GM21526 (cell line): ENCODE data around the gene WWOX.

Experiments used
- ATAC-seq: cut with Tn5 transposase; IDR thresholded peaks from one replicate; pipeline ENCODE4 v1.9.1; 2021; ENCODE audit warnings: moderate library complexity; ENCODE audit not compliant: unreplicated experiment, low FRiP score

Gene WWOX

DNA sequence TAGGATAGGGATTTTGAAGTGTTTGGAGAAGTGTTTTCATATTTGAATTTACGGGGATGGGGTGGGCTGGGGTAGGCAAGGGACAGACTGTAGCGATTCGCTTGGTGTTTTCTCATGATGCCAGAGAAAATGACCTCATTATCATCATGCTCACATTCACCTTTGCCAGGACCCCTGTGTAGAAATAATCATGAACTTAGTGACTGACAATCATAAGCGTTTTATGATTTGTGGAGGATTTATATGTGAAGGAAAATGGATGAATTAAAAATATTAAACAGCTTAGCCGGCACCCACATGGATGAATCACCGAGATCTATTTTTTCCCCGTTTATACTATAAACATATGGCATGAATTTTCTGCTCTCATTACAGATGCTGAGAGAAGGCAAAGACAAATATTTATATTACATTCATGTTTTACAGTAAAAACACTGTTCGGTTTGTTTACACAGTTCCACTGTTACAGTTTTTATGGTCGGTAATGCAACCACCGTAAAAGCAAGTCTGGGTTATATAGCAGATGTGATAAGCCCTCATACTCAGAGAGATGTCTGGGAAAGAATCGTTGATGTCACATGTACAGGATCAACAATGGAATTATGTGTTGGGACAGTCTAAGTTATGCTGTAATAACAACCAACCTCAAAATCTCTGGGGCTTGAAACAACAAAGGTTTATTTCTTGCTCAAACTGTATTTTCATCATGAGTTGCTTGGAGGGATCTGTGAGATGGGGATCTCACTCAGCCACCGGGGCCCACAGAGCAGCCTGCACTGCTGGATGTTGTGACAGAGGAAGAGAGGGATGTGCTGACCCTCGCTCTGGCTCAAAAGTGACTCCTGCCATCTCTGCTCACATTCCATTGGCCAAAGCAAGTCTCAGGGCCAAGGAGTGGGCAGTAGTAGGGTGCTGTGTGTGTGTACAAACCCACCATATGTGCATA lies 85.1 kb downstream of the WWOX start:
- no peak for ATAC-seq

DNA sequence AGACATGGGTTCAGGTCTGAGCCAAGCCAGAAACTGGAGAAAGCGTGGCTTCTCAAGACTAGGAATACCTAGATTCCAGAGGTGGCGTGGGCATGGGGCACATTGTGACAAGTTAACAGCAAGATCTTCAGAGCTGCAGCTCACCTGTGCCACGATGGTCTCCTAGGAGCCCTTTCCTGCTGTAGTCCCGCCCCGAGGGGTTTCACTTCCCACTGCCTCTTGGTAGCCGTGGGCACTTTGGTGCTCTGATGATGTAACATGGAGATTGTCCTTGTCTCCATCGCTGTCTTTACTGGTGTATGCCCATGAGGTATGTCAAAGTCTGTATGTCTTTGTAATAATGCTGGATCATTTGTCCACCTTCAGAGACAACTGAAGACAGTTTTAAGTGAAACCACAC lies 89.7 kb downstream of the WWOX start:
- ATAC-seq = no peak

DNA sequence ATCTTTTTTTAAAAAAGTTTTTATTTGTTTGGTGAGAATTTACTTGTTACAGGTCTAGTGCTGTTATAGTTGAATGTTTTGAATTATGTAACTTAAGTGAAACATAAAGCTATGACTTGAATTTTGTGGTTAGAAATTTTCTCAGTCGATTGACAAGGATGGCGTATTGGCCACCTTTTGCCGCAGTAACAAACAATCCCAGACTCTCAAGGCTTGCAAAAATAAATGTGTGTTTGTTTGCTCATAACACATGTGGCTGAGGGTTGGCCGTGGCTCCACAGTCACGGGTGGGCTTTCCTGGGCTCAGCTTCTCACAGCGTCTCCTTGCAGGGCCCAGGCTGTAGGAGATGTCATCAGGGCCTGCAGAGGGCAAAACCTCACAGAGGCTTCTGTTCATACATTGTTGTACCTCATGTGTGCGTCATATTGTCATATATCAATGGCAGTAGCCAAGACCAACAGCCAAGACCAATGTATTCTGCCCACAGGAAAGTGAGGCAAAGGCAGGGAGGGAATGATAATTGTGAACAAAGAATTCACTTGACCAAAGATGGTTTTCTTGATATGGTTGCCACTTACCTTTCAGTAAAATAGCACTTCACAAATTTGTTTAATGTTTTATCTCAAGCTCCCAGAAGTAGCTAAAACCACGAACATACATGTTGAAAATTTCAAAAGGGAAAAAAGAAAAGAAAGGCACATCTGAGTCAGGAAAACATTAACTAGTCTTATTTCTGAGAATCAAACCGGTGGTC lies 93.5 kb downstream of the WWOX start:
- ATAC-seq = no peak

DNA sequence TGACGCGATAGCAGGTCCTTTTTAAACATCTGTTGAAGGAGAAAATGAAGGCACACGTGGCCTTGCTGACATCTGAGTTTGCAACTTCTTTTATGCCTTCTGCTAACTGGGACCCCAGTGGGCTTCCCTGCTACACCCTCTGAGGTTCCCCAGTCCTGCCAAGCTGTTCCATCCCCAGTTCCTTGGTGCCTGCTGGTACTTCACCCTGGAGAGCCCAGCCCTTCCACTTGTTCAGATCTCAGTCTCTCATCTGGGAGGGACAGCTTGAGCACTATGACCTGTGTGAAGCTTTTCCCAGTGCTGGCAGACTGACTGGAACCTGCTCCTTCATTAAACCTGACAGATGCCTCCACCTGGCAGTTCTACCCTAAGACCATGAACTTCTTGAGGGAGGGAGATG lies 95.5 kb downstream of the WWOX start:
- ATAC-seq = no peak

DNA sequence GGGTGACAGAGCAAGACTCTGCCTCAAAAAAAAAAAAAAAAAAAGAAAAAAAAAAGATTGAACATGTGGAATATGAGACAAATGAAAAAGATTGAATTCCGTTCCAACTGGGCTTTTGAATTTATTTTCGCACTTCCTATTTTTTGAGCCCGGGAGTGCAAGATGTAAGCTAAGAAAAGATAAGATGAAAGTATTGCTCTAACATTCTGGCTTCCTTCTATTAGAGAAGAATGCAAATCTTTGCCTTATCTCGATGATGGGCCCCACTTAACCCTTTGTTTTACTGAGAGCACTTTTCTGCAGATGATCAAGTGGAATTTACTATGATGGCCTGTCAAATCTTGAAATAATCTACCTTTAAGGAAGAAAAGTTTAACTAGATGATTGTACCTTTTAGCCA lies 96.3 kb downstream of the WWOX start:
- no peak for ATAC-seq

DNA sequence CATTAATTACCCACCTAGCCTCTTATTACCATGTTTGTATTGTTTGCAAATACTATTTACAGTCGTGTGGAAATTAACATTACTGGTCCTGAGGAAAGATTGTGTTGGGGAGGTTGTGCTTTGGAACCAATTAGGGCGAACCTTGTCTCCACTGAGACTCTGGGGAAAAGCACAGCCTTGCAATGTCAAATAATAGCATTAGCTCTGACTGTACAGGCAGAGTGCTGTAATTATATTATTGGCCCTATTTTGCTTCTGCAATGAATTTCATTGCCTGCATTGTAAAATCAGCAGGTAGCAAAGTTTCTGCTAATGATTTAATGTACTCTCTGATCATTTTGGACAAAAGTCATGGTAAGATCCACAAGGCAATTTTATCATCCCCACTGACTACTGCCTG lies 97.0 kb downstream of the WWOX start:
- no peak for ATAC-seq

DNA sequence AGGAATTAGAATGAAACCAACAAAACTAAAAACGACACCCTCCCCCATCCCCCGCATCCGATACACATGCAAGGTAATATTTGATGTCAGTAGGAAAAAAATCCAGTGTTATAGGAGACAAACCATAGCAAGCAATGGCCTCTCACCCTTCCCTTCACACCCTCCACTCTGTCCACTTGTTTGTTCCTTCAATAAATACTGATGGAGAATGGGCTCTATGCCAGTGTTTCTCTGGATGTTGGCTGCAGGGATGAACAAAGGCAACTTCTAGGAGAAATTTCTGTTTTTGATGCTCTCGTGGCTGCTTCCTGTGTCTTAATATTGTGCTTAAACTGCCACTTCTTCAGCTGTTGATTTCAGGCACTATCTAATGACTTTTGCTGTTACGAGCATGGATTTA lies 98.8 kb downstream of the WWOX start:
- ATAC-seq = no peak

DNA sequence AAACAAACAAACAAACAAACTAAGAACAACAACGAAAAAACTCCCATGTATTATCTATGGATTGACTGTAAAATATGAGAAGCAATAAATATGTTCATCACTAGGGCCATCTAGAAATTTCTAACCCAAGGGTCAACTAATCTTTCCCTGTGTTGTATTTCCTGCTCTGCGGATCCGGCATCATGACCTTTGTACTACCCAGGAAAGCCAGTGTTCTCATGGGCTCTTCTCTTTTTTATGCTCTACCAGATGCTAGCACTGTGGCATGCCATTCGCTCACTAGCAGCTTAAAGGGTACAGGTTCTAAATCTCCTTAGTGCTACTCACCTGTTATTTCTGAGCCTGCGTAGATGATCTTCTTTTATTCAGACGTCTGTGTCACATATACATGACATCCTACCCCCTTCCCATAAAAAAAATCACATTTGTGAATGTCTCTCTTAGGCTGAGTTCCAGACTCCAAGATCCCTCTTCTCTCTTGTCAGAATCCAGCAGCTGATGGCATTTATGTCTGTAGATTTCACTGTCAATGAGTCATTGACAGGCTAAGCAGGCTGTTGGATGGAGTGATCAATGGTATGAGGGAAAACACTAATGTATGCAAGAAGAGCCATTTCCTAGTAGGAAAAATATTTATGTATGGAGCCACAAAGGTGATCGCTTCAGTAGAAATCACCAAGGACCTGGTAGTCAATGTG lies 100.0 kb downstream of the WWOX start:
- ATAC-seq = no peak

DNA sequence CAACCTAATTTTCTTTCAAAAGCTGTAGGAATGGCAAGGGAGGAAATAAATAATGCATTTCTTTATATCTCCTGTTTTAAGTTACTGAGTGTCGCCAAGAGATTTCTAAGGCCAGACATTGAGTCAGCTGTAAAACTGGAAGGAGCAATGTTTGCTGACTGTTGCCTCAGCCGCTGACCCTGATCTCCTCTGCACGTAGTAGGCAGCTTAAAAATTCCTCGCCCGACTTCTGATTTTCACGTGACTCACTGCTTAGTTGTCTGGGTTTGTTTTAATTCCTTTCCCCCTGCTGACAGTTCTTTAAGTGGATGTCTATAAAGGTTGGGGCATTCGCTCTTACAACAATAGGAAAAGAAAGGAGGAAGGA lies 100.6 kb downstream of the WWOX start:
- ATAC-seq = no peak

DNA sequence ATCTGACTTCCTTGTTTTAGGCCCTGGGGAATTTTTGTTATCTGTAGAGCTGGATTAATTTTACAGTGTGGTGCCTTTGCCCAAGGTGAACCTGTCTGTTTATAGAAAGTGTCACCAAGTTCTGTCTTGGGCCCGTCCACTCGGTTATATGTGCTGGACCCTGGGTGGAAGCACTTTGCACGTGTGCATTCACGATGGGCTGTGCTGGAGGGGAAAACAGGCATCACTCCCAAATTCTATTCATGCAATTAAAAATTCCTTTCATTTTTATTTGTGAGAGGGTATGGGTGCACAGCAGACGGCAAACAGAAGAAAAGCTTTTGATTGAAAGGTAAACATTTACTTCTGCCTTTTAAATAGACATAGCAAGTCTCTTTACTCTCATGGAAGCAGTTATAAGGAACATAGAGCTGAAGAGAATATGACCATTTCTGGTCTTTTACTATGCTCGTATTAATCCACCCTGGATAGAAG lies 101.2 kb downstream of the WWOX start:
- ATAC-seq = no peak

DNA sequence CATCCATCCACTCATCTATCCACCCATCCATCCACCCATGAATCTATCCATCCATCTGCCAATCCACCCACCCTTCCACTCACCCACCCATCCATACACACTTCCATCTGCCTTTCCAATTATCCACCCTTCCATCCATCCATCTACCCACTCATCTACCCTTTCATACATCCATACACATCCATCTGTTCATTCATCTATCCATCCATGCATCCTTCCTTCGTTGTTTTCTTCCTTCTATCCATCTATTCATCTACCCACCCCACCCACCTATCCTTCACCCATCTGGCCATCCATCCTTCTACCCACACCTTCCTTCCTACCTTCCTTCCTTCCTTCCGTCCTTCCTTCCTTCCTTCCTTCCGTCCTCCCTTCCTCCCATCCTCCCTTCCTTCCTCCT lies 106.1 kb downstream of the WWOX start:
- ATAC-seq = no peak

DNA sequence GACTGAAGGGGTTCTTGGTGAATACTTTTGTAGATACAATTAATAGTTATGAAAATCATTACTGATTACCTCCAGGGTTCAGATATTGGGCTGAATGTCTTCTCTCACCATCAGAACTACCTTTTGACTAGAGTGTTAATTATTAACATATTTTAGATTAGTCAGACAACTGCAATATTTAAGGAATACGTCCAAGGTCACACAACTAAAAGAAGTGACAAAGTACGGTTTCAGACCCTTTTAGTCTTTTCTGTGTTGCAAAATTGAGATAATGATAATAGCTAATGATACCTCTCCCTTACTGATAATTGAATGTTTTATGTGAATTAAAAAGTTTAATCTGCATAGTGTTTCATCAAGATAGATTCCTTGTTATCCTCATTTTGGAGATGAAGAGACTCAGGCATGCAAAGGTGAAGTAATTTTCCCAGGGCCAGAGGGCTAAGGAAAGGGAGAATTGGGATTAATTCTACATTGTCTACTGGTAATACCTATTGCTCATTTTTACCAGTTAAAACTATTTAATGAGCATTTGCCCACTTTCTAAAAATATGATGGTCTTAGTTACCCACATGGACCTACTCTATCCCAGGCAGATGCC lies 107.3 kb downstream of the WWOX start:
- no peak for ATAC-seq

DNA sequence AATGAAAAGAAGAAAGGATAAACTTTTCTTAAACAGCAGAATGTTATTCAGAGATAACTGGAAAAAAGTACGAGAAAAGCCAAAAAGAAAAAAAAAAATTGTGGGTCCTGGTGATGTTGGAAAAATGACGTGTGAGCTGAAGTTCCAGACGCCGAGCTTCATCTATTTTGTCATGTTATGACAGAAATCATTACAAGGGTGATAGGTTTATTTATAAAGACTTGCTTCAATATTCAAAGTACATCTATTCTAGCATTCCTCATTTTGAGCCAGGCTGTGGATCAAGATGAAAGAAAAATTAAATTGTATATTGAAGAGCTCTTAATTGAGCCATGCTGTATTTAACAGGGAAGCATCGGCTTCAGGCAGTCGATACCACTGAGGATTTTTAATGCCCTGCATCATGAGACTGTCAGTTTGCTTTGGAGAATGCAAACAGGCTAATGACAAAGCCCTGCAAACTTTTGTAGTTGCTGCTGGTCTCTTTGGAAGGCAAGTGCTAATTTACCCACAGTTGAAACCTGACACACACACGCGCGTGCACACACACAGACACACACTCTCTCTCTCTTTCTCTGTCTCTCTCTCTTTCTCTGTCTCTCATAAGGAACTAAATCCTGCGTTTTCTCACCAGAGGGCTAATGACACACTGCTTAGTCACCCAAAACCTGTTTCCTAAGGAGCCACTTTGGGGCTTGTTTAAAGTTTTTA lies 110.7 kb downstream of the WWOX start:
- ATAC-seq = no peak

DNA sequence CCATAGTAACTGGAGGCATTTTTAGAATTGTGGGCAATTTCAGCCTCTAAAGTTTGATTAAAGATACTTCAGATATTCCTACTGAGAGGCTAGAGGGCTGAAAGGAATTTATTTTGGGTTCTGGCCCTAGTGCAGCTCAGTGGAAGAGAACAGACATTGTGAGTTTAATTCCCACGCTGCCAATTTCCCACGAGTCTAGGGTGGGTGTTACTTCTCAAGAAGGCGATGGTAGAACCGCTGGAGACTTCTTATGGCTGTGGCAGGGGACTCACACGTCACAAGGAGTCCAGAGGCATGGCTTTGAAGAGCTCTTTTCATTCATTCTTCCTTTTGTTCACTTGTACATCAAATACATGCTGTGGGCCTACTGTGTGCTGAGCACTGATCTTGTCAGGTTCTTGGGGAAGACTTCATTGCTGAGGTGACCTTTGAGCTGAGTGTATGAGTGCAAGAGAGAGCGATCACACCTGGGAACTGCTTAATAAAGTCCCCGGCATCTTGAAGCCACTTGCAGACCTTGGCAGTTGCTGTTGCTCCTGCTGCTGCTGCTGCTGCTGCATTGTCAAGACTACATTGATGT lies 111.7 kb downstream of the WWOX start:
- ATAC-seq = no peak

DNA sequence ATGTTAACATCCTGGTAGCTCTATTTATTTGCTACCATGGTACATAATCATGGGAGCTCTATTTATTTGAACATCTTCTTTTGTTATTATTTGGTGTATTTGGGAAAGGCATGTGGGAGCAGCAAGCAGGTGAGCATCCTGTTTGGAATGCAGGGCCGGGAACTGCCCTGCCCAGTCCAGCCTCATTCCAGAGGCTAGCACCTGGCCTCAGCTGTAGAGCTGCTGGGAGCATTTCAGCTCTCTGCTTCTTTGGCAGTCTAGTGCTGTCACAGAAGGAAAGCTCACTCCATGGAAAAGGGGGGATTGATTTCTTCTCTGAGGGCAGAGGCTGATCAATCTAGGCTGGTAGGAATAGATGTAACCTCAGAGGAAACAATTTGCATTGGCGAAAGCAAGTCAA lies 112.5 kb downstream of the WWOX start:
- no peak for ATAC-seq

DNA sequence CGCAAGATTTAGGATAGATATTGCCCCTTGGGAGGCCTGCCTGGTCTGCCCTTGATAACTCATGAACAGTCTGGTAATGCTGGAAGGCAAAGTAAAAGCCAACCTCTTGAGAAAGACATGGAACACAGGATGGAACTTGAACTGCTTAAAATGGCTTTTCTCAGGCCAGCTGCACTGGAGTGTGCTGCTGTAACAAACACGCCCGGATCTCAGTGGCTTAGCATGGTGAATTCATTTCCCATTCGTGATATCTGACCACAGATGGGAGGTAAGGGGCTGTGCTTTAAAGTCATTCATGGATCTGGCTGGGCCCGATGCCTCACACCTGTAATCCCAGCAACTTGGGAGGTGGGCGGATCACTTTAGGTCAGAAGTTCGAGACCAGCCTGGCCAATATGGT lies 113.2 kb downstream of the WWOX start:
- ATAC-seq = no peak

DNA sequence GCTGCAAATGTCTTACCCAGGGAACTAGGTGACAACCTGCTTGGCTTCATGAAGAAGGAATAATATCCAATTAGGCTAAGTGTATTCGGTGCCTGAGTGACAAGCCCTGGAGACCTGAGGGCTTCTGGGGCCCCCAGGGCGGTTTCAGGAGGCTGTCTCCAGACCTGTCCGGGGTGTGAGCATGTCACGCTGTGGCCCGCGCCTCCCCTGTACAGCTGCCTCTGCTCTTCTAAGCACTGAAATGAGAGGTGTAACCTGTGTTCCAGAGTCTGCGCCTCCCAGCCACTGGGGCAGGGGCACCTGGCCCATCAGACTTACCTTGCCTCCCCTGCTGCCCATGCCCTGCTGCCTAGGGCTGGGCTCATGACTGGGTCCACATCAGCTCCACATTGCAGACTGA lies 114.3 kb downstream of the WWOX start:
- no peak for ATAC-seq

DNA sequence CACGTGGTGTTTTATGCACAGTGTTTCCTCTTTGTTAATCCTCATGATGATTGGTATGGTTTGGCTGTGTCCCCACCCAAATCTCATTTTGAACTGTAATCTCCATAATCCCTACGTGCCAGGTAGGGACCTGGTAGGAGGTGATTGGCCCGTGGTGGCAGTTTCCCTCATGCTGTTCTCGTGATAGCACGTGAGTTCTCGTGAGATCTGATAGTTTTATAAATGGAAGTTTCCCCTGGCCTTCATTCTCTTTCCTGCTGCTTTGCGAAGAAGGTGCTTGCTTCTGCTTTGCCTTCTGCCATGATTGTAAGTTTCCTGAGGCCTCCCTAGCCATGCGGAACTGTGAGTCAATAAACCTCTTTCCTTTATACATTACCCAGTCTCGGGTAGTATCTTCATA lies 115.8 kb downstream of the WWOX start:
- ATAC-seq = no peak

DNA sequence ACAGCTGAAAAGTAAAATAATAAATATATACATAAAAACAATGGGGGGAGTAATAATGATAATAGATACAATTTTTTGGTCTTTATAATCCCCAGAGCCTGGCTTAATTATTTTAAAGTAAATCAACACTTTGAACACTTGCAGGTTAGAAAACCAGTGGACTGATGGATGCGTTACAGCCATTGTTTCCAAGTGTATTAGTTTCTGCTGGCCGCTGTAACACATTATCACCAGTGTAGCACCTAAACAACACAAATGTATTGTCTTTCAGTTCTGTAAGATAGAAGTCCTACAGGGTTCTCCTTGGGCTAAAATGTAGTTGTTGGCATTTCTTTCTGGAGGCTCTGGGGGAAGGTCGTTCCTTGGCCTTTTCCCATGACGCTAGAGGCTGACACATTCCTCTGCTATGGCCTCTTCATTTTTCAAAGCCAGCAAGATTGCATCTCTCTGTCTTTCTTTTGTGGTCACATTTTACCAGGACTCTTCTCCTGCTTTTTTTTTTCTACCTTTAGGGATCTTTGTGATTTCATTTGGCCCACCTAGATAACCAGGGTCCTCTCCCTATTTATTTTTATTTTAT lies 116.8 kb downstream of the WWOX start:
- no peak for ATAC-seq

DNA sequence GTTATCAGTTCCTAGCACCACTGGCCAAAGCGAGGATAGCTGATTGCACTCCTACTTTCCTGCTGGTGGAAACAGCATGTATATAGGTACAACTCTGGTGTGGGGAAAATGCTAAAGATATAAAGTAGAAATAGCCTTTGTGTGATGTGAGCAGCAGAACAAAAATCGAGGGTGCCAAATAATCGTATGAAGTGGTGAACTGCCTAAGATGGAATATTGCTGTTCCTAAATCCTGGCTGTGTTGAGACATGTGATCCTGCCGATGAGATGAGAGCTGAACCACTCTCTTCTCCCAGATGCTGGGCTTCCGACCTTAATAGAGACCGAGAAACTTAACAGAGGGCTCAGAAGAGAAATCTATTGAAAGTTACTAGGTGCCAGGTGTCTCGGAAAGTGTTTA lies 117.8 kb downstream of the WWOX start:
- ATAC-seq = no peak
